Gastrocnemius medialis (tissue), 4 donors: Measurements from ENCODE around the gene EMILIN2.
"Not testable (repeated sequence)": the region's sequence is repeated elsewhere in the genome, so short reads cannot be mapped to it uniquely, and the experiment has no call there.

Source experiments
- CTCF ChIP-seq, 5 experiments: fragments of 450-650 bp in 3 of 5; fragments of 200-600 bp in 2 of 5; sonication (generic) in 2 of 5; IDR thresholded peaks in 4 of 5; conservative IDR thresholded peaks in 1 of 5; 1 replicate in 4 of 5; 2 replicates in 1 of 5; pipeline ENCODE4 v1.5.1; 2016 to 2019; ENCODE audit warnings: antibody characterized with exemption in 5 of 5, mild to moderate bottlenecking in 3 of 5, moderate library complexity in 3 of 5
- POLR2A ChIP-seq, 2 donors: fragments of 450-650 bp; IDR thresholded peaks; one replicate each; pipeline ENCODE4 v1.6.1; 2017; ENCODE audit warnings: antibody characterized with exemption in 2 of 2, mild to moderate bottlenecking in 2 of 2, moderate library complexity in 2 of 2

GRCh38 chr18:2808640-2809039, 38.2 kb upstream of the EMILIN2 start:
- not testable (repeated sequence) for TF ChIP-seq CTCF (IDR thresholded peaks at IDR 0.05 in 4 of 5, conservative IDR thresholded peaks at IDR 0.05 in 1 of 5); POLR2A (IDR thresholded peaks at IDR 0.05)
